Putamen (tissue), 1 donor: ENCODE data around the gene EIF2B2.
A peak's percentile ranks its signal among the peaks of the same experiment; 100 is the strongest.

Source experiments
- DNase-seq: peaks from one replicate; pipeline ENCODE4 v3.0.0-alpha.2; 2016; ENCODE audit warnings: low spot score

Gene EIF2B2

GRCh38 chr14:75002392-75003249 lies at the start of gene EIF2B2:
Gene EIF2B2, plus strand, starts transcription at chr14:75002921. Its CDS starts 70 bp downstream, at chr14:75002991.
- DNase-seq: peak; percentile 98

- no peak for DNase-seq
Measured at GRCh38 chr14:74953686-74954085, 49.0 kb upstream of the EIF2B2 start.

DNA sequence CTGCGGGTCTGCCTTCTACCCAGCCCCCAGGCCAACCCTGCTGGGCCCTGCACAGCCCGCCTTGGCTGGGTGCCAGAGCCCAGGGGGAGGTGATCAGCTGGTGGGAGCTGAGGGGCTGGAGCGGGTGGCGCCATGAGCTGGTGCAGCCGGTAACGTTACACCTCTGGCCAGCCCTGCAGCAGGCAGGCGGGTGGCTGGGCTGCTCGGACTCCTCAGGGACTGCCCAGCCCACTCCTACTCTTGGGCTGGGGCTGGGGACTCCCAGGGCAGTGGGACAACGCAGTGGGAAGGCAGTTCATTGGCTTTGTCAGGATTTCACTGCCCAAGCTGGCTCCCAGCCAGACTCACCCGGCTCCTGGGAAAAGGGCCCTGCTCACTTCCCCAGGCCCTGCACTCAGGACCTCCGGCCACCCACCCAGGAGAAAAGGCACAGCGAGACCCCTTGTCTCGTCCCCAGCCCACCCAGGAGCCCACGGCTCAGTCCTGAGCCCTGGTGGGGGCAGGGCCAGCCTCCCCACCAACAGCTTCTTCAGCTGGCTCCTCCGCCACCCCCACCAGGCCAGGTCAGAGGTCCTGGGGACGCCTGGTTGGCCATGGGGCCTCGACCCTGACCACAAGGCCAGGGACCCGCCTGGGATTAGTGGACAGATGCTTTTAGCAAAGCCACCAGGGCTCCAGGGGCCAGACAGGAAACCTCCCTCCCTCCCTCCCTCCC lies 48.3 kb upstream of the EIF2B2 start:
- DNase-seq: no peak

DNA sequence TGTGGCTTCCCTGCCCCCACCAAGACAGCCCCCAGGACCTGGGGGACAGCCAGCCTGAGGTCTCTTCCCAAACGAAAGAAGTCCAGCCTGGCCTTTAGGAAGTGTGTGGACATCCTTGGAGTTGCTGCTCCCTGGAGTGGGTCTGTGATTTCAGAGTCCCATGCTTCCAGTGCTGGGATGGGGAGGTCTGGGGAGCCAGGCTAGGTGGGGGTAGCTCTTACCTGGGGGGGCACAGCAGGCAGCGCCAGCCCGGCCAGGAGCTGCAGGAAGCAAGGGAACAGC lies 47.8 kb upstream of the EIF2B2 start:
- no peak for DNase-seq

GRCh38 chr14:74955229-74956026 lies 47.3 kb upstream of the EIF2B2 start, which contains the start of gene PGF:
Gene PGF, minus strand, starts transcription at chr14:74955597. Its CDS starts 355 bp downstream, at chr14:74955242.
- no peak for DNase-seq

- DNase-seq: no peak
Measured at GRCh38 chr14:74956027-74956279, 46.8 kb upstream of the EIF2B2 start.

DNA sequence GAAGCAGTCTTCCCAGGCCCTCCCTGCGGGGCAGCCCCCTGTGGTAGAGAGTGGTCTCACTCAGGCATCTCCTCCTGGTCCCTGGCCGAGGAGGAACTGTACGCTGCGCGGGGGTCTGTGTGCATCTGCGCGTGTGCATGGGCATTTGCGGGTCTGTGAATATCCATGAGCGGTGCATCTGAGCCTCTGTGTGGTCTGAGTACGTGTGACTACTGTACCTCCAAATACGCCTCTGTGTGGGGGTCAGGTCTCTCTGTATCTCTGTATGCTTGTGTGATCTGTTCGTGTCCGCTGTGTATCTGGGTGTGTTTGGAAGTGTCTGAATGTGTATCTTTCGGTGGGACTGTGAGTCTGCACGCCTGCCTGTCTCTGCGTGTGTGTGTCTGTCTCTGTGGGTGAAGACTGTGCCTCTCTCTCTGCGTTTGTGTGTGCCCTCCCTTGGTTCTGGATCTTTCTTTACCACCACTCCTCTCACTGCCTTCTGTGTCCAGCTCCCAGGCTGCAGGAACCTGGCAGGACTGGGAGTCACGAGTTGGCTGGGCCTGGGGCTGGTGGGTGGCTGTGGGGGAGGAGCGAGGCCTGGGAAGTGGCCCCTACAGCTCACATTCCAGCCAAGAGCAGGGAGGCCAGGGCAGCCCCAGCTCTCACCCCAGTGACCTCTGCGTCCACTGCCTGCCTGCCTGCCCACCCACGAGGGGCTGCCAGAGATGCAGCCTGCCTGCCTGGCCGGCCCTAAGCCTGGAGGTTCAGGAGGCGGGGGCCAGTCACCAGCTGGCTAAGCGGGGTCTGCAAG lies 46.2 kb upstream of the EIF2B2 start:
- DNase-seq: no peak

DNA sequence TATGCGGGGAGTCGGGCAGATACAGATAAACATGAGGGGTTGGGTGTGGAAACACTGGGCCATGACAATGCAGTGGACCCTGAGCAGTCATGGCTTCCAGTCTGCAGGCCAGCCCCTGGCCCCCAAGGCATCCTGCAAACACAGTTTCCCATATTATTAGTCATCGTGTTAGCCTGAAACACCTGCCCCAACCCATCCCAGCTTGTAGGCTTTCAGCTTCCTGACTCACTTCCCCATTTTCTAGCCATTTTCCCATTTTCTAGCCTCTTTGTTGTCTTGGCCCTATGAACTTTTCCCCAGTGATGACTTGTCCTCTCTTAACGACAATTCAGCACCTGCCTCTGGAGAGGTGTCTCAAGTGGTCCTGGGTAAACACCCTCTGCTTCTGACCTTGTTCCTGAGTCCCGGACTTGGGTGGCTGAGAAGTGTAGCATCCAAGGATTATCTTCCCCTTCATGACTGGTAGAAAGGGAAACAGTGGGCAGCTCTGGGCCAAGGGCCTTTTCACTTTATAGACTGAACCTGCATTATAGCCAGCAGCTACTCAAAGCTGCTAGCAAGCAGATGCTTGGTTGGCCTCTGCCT lies 43.0 kb upstream of the EIF2B2 start:
- no peak for DNase-seq

GRCh38 chr14:74960736-74961135 lies 42.0 kb upstream of the EIF2B2 start:
- DNase-seq: no peak

DNA sequence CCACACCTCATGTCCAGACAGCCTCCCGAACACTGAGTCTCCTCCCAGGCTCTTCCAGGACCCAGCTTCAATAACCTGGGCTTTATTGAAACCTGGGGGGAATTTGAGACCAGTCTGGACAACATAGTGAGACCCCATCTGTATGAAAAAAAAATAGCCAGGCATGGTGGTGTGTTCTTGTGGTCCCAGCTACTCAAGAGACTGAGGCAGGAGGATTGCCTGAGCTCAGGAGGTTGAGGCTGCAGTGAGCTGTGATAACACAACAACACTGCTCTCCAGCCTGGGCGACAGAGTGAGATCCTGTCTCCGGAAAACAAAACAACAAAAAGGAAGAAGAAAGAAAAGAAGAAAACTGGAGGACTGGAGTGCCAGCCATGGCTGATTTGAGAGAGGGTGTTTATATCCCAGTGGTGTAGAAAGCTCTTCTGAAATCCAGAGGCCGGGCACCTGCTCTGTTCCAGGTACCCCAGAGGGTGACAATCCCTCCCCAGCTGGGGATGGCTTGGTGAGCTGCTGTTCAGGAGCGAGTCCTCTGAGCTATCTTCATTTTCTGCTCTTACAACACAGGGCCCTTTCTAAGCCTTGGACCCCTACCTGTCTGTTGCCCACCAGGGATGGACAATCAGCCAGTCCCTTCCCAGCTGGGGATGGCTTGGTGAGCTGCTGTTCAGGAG lies 41.3 kb upstream of the EIF2B2 start:
- no peak for DNase-seq

DNA sequence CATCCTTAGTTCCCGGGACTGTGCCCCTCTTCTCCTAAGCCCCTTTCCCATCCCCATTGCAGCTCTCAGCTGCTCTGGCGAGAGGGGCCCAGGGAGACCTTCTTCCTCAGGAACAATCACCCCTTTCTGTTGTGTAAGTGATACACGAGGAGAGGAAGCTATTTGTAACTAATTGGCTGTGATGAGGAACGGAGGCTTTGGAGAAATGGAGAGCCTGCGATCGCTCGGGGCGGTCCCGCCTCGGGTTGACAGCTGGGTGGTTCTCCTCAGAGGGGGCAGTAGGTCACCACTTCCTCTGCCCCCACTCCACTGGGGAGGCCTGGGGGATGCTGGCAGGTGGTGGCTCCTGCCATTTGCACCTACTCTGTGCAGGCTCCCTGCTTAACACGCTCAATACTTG lies 40.7 kb upstream of the EIF2B2 start:
- DNase-seq: no peak

DNA sequence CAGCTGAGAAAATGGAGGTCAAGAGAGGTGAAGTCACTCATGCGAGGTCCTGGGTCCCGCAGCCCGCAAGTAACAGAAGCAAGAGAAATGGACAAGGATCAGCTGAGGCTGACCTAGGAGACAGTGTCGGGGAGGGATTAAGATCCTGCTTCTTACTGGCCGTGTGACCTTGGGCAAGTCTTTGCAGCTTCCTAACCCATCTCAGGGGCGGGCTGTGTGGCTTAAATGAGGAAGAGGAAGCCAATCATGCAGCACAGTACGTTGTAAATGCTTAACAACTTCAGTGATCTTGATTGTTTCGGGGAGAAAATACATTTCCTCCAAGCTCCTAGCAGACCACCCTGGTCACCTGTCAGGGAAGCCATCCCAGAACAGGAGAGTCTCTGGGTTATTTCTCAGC lies 40.2 kb upstream of the EIF2B2 start:
- no peak for DNase-seq

DNA sequence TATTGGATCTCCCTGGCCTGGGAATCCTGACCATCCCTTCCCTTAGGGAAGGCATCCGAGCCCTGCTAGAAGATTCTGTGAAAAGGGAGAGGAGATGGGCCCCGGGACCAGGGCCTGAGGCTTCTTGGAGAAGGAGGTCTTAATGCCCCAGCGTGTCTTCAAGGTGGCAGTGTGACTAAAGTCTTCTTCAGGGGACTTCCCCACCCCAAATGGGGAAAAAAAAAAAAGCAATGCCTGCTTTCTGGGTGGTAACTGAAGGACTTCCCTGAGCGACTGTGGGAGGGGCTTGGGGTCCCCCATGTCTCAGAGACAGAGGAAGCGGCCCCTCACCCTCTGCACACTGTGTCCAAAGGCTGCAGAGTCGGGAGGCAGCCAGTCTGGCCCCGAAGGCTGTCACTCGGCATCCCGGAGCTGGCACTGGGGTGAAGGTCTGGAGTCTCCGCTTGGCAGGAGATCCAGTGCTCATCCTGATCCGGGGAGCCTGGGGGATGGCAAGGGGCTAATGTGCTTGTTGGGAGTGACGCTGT lies 39.5 kb upstream of the EIF2B2 start:
- no peak for DNase-seq

DNA sequence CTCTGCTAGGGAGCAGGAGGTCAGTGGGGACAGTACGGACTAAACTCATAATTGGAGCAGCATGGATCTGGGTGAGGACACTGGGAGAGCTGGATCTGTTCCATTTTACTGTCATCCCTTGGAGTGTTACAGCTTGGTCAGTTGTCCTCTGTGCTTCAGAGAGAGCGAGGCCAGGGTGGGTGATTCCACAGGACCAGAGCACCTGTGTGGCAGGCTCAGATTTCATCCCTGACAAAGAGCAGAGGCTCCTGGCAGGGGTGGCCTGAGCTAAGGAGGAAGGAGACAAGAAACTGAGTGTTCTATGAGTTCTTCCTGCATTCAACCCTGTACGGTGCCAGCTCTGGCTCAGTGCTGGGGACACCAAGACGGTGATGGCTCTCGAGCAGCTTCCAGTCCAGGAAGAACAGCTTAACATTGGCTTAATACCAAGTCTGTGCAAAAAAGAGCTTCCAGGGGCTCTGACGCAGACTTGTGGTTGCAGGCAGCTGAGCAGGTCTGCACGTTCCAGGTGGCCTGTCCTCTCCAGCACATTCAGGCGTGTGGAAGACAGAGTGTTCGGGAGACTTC lies 38.9 kb upstream of the EIF2B2 start:
- DNase-seq: no peak

DNA sequence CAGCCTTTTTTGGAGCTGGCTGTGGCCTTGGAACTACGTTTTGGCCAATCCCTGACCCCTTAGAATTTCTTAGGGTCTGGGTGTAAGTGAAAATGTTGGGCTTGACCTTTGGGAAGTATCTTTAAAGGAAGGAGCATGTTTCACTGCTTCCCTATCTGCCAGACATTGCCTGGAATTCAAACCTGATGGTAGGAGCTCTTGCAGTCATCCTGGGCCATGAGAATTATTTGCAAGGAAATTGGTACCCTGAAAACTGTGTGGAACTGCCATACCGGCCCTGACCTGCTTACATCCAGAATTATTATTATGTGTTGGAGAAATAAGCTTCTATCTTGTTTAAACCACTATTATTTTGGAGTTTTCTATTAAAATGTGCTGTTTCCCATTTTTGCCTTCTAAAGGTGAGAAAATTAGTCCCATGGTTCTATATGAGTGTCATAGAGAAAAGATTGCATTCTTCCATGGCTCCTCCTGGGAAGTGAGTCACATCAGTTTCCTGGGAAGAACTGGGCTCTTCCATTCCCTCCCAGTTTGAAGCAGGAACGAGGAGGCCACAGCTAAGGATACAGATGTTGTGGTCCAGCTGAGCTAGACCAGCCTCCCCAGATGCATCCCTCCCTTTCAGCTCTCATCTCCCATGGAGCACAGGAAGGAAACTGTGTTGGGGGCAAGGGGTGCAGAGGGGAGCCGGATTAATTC lies 37.8 kb upstream of the EIF2B2 start:
- DNase-seq: no peak

- no peak for DNase-seq
Measured at GRCh38 chr14:74965486-74966153, 37.1 kb upstream of the EIF2B2 start.

DNA sequence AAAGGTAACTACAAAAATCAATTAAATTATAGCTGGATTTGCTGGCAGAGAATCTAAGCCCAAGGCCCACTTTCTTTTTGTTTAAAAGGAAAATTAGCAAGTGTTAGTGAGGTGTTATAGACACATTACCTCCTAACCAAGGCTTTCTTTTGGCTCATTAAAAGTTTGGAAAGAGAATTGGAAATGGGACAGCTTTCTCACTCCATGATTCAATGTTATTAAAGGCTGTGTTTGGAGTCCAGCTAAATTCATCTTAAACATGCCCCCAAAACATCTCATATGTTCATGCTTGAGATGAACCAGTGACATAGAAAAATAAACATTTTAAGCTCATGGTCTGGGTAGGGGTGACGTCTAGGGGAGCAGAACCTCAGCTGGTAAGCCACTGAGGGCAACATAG lies 33.9 kb upstream of the EIF2B2 start:
- DNase-seq: no peak

DNA sequence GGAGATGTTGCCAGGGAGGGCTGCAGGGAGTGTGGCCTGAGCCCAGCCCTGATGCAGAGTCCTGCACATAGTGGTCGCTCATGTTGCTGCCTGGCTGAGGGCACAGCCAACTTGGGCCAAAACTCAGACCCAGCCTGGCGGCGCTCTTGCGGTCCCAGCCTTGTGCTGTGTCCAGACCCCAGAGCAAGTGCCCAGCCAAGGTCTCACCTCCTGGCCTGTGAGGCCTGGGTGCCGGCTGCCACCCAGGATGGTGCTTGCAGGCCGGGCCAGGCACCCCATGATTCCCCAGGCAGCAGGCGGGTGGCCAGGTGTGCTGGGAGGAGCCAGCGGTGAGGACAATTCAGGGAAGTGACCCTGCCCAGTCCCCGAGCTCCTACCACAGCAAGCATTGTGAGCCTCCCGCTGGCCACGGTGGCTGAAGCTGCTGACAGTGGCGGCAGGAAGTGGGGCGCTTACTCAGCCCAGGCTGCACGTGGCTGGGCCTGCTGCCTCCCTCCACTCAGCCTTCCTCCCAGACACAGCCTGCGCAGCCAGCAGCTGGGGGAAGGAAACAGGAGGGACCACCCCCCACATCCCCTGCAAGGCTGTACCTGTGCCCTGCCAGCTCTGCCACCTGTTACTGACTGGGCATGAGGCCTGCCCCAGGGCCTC lies 29.6 kb upstream of the EIF2B2 start:
- no peak for DNase-seq

GRCh38 chr14:74973905-74974363 lies 28.8 kb upstream of the EIF2B2 start:
- DNase-seq: no peak
